Dedifferentiated amniotic fluid mesenchymal stem cell (primary cell): ENCODE results near the gene TMBIM1.
"Not testable (repeated sequence)": the region's sequence is repeated elsewhere in the genome, so short reads cannot be mapped to it uniquely, and the experiment has no call there.

Experiments
- DNase-seq: peaks from one replicate; pipeline ENCODE4 v3.0.0-alpha.2; 2016; ENCODE audit errors: extremely low spot score

TMBIM1 gene

DNA sequence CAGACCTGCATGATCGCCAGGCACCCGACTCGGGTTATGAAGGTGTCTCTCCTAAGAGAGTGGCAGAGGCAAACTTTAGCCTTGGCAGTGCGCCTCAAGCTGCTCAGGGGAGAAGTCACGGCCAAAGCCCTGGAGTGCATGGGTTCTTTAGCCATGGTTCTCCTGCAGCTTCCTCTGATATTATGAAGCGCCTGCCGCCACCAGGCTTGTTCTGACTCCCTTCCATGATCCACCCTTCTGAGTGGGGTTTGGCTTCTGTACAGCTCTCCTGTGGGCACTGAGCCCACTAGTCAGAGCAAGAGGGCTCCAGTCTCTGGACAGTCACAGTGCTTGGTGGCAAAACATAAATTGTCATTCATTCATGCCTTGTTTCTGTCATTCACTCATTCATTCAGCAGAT lies 25.9 kb upstream of the TMBIM1 start:
- no peak for DNase-seq

DNA sequence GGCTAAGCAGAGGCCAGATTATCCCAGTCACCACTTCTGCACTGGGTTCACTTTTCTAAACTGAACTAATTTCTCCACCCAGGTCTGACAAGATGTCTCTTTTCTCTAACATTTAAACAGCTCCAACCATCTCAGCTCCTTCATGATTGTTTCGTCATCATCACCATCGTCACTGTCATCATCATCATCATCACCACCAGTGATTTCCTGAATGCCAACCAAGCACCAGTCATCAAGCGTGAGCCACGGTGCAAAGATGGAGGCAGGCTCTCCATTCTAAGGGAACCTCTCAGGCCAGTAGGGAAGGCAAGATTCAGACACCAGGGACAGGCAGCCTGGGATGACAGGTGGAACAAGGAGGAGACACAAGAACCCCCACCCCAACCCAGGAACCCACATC lies 25.5 kb upstream of the TMBIM1 start:
- DNase-seq: no peak

DNA sequence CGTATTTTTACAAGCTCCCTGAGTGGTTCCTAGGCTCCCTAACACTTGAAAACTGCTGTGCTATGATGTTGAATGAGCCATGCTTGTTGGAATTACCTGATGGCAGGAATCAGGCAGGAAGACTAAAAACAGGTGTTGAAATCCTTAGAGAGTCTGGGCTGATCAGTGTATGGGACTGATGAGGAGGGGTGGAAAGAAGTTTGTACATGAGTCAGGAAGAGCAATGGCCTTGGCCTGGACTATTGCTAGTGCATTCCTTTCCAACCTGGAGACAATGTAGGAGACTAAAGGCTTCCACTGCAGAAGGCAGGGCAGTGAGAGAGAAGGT lies 25.0 kb upstream of the TMBIM1 start:
- no peak for DNase-seq

DNA sequence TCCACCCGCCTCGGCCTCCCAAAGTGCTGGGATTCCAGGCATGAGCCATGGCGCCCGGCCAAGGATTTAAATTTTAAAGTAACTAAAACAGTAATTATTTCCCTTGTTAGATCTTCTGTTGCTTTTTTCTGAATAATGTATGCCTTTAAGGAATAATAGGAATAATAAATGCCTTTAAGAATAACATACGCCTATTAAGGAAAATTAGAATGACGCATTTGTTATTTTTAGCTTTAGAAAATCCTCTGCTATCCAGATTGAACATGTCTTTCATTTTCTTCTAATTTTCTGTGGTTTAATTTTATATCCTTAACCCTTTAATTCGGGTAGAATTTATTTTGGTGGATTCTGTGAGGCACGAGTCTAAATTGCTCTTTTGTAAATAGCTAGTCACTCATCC lies 23.1 kb upstream of the TMBIM1 start:
- DNase-seq: no peak

DNA sequence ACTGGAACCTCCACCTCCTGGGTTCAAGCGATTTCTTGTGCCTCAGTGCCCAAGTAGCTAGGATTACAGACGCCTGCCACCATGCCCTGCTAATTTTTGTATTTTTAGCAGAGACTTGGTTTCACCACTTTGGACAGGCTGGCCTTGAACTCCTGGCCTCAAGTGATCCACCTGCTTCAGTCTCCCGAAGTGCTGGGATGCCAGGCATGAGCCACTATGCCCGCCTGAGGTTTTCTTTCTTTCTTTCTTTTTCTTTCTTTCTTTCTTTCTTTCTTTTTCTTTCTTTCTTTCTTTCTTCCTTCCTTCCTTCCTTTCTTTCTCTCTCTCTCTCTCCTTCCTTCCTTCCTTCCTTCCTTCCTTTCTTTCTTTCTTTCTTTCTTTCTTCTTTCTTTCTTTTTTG lies 22.5 kb upstream of the TMBIM1 start:
- not testable (repeated sequence) for DNase-seq

DNA sequence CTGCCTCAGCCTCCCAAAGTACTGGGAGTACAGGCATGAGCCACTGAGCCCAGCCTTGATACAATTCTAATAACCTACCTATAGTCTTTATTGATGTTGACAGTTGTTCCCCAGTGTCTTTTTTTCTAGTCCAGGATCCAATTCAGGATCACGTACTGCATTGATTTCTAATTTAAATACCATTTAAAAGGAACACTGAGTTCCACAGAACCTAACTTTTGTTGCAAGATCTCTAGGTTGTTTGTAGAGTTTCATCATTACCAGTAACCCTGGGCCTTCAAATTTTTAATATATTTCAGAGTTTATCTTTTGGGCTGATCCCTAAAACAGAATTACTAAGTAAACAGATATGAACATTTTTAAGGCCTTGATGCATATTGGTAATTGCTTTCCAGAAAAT lies 21.1 kb upstream of the TMBIM1 start:
- no peak for DNase-seq

DNA sequence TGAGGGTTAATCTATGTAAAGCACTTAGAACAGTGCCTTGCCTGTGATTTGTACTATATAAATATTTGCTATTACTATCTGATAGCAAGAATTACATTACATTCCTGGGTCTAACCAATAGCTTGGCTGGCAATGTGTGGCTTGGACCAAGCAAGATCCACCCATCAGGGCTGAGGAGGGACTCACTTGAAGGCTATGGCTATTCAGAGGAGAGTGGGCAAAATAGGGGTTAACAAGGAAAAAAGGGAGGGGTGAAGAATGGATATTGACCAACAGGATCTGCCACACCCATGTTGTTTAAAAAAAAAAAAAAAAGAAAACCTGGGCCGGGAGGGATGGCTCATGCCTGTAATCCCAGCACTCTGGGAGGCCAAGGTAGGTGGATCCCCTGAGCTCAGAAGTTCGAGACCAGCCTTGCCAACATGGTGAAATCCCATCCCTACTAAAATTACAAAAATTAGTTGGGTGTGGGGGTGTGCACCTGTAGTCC lies 20.0 kb upstream of the TMBIM1 start:
- no peak for DNase-seq

DNA sequence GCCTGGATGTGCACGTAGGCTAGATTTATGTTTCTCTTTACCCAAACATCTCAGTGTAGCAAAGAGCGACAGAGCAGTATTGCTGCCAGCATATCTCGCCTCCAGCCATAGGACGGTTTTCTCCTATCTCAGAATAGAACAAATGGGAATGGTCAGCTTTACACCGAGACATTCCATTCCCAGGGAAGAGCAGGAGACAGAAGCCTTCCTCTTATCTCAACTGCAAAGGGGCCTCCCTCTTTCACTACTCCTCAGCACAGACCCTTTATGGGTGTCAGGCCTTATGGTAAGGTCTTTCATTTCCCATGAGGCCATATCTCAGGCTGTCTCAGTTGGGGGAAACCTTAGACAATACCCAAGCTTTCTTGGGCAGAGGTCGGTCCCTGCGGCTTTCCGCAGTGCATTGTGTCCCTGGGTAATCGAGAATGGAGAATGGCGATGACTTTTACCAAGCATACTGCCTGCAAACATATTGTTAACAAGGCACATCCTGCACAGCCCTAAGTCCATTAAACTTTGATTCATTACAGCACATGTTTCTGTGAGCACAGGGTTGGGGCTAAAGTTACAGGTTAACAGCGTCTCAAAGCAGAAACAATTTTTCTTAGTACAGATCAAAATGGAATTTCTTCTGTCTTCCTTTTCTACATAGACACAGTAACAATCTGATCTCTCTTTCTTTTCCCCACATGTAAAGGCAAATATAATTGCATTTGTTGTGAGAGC lies 19.4 kb upstream of the TMBIM1 start:
- DNase-seq: not testable (repeated sequence)

DNA sequence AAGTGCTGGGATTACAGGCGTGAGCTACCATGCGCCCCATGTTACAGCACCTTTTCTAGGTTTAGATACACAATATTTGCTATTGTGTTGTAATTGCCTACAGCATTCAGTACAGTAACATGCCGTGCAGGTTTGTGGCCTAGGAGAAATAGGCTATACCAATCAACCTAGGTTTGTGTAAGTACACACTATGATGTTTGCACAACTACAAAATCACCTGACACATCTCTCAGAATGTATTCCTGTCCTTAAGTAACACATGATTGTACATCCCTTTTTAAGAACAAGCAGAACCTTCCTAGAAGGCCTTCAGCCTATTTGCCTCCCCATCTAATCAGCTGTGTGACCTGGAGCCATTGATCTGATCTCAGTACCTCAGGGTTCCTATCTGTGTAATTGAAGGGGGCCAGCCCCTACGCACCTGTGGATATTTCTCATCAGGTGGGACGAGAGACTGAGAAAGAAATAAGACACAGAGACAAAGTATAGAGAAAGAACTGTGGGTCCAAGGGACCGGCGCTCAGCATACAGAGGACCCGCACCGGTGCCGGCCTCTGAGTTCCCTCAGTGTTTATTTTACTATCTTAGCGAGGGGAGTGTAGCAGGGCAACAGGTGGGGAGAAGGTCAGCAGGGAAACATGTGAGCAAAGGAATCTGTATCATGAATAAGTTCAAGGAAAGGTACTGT lies 18.7 kb upstream of the TMBIM1 start:
- no peak for DNase-seq

DNA sequence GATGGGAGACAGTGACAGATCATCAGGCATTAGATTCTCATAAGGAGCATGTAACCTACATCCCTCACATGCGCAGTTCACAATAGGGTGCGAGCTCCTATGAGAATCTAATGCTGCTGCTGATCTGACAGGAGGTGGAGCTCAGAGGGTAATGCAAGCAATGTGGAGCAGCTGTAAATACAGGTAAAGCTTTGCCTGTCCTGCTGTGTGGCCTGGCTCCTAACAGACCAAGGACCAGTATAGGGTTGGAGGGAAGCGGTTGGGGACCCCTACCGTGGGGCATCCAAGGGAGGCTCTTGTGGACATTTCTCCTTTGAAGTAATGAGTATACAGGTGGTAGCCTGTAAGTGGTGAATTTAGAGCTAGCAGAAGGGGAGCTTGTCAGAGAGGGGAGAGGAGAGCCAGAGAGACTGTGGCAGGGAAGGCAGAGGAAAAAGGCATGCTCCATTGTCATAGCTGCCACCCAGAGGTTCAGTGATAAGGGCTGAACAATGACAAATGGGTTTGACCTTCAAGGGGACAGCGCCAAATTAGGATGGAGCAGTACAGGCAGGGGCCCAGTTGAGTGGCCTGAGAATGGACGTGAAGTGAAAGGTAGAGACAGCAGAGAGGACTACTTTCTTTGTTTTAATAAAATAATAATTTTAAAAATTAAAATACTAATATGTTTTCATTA lies 15.2 kb upstream of the TMBIM1 start:
- no peak for DNase-seq

DNA sequence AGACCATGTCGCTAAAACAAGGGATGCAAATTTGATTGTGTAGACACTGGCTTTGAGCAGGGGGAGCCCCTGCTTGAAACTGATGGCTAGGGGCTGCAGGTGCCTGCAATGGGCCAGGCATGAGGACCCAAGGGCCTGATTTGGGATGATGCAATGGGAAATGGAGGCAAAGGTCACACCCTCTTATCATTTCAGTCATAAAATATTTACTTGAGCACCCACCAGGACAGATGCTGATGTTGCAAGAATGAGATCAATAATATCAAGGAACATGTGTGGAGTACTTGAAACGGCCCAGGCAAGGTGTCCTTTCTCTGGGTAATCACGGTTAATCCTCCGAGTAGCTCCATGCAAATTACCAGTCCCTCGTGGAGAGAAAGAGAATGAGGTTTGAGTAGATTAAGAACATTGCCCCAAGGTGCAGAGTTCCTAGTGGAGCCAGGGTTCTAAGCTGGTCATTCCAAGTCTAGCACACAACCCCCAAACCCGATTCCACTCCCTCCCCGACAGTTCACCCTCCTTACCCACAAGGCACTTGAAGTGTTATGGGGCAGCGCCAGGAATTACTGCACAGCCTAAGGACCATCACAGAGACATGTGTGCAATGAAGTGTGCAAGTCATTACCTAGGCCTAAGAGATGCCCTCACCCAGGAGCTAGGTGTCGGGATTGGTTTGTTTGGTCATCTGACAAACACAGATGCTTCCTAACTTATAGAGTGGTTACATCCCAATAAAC lies 14.0 kb upstream of the TMBIM1 start:
- no peak for DNase-seq

DNA sequence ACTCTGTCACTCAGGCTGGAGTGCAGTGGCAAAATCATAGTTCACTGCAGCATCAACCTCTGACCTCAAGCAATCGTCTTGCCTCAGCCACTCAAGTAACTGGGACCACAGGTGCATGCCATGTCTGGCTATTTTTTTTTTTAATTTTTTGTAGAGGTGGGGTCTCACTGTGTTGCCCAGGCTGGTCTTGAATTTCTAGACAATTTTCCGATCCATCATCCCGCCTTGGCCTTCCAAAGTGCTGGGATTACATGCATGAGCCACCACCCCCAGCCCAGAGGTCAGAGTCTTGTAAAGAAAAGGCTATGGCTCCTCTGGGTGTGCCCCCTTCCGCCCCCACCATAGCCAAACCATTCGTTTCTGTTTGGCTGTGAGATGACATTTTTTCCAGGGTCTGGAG lies 13.1 kb upstream of the TMBIM1 start:
- DNase-seq: no peak

DNA sequence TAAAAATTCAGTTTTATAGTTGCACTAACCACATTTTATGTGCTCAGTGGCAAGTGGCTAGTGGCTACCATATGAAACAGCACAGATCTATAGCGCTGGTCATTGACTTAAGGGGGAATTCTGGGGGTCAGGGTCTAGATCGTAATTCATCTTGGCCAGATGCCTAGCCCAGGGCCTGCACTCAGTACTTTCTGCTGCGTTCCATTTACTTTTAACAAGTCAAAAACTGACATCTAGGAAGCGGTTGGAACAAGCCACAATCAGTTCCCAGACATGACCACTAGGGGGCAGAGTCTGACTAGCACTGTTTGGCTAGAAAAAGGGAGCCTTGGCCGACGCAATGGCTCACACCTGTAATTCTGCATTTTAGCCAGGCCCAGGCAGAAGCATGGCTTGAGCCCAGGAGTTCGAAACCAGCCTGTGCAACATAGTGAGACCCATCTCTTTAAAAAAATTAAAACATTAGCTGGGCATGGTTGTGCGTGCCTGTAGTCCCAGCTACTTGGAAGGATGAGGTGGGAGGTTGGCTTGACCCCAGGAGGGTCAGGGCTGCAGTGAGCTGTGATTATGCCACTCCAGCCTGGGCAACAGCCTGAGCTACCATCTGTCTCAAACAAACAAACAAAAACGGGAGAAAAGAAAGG lies 9.0 kb upstream of the TMBIM1 start:
- DNase-seq: peak; percentile 83

DNA sequence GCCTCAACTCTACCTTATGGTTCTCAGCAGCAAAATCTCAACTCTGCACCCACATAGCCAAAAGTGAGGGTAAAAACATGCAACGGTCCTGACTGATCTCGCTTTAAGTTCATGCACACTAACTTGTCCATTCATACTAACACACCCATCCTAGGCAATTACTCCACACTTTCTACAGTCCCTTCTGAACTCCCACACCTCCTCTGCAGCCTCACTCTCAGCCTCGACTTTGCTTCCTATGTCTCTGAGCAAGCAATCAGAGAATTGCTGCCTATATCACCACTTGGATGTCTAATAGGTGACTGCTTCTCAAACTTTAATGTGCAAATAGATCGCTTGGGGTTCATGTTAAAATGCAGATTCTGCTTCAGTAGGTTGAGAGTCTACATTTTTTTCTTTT lies 7.8 kb upstream of the TMBIM1 start:
- no peak for DNase-seq

DNA sequence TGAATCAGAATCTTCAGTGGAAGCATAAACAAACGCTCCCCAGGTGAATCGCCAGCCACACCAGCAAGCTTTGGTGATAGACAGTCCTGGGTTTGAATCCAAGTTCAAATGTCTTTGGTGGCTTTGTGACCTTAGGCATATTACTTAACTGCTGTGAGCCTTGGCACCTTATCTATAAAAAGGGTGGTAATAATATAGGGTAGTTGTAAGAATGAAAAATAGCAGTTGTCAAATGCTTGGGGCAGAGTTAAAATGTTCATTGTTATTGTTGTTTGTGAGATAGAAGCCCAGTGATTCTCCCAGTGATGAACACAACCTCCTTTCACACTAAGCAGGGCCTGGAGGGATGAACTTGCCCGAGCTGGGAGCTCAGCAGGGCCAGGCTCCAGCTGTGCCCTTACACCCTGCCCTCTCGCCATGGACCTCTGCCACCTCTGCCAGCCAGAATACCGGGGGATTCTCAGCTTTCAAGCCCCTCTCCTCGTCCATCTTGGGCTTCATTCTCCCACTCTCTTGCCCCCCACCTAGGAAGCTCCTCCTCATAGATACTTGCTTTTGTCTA lies 6.1 kb upstream of the TMBIM1 start:
- no peak for DNase-seq

DNA sequence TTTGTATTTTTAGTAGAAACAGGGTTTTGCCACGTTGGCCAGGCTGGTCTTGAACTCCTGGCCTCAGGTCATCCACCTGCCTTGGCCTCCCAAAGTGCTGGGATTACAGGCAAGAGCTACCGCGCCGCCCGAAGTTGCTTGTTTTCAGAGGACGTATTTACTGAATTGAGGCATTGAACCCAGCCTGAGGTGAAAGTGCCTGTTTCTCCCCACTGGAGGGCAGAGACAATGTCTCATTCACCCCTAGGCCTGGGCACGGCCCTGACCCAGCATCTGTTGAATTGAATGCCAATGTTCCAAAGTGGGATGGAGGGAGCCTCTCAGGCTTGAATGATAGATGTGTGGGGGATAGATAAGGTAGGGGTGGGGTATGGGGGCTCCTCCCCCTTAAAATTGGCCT lies 4.5 kb upstream of the TMBIM1 start:
- no peak for DNase-seq

DNA sequence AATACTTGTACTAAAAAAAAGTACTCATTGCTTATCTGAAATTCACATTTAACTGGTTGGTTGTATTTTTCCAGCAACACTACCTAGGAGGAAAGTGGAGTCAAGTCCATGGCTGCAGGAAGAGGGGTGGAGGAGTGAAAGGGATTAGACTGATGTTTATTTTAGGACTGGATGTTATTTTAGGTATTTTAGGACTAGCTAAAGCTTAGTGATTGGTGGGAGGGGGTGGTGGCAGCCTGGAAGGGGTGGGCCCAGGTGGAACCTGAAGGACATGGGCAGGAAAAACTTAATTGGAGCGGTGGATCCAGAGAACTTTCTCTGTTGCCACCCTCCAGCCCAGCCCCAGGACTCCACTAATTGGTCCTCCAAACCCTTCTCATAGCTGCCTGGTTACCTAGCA lies 3.9 kb upstream of the TMBIM1 start:
- DNase-seq: no peak

DNA sequence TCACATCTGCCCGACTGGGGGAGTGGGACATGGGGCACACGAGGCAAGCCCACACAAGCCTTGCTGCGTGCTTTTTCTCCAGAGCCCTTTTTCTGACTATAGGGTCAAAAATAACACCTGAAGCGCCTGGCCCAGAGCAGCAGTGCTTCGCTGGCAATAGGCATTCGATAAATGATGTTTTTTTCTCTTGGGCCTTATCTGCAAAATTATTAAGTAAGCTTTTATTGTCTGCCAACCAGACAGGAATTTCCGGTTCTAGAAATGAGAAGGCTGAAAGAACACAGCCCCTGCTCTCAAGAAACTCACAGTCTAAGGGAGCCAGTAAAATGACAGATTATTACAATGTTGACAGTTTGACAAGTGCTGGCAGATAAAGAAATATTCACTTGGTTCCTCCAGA lies 2.7 kb upstream of the TMBIM1 start:
- DNase-seq: no peak

DNA sequence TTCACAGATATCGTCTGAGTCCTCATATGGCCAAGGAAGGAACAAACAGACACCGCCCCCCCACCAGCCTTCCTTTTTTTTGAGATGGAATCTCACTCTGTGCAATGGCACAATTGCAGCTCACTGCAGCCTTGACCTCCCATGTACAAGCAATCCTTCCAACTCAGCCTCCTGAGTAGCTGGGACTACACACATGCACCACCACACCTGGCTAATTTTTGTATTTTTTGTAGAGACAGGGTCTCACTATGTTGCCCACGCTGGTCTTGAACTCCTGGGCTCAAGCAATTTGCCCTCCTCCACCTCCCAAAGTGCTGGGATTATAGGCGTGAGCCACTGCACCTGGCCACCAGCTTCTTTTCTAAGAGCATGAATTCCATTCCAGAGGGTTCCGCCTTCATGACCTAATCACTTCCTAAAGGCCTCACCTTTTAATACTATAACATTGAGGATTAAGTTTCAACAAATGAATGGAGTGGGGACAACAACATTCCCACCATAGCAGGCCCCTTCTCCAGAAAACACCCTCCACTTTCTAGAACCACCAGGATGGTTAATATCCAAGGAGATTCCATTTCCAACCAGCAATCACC lies 2.2 kb upstream of the TMBIM1 start:
- DNase-seq: no peak

DNA sequence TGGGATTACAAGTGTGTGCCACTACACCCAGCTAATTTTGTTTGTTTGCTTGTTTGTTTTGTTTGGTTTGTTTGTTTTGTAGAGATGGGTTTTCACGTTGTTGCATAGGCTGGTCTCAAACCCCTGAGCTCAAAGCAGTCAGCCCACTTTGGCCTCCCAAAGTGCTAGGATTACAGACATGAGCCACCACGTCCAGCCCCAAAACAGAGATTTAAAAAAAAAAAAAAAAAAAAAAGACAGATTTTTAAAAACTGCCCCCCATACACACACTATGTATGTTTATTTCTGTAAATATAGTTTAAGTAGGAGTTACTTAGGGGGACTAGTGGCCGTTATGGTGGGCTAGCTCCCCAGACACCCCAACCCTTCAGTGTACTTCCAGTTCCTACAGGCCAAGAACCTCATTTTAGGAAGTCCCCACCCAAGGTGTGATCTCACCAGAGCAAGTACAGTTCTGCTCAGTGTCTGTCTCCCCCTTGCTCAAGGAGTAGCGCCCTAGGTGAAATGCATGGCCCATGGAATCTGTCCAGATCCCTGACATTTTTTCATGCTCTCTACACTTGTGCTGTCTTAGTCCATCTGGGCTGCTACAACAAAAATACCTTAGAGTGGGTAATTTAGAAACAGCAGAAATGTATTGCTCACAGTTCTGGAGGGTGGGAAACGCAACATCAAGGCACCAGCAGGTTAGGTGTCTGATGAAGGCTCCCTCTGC lies 1.6 kb upstream of the TMBIM1 start:
- no peak for DNase-seq
